PC-3 (cell line): Measurements from ENCODE around the gene ZEB2. TPM values are rescaled to one million over a fixed set of nuclear protein-coding genes. Genes with fewer than 3 reads are reported as not detected.

Experiments used
- ATAC-seq: fragments of 200-7000 bp; cut with Tn5 transposase; 2 replicates; pipeline ENCODE4 v1.9.1; 2020; ENCODE audit warnings: mild to moderate bottlenecking, moderate library complexity
- BruUV-seq: library from RNA; stranded (reverse); fragments of 400-500 nt; replicated peaks from 2 replicates; lab custom pipeline; 2021; lab: Mats Ljungman, UMichigan
- CTCF ChIA-PET: fragments of 300-600 bp; sonication (Branson Sonifier 250); formaldehyde crosslinking; loops from one replicate; lab custom pipeline; 2022; ENCODE audit warnings: antibody characterized with exemption; lab: Charles Lee
- POLR2A ChIA-PET: fragments of 300-600 bp; sonication (Branson Sonifier 250); formaldehyde crosslinking; loops from one replicate; lab custom pipeline; 2022; ENCODE audit warnings: antibody characterized with exemption; ENCODE audit not compliant: unreplicated experiment; lab: Charles Lee
- DNase-seq: peaks from one replicate; pipeline ENCODE4 v3.0.0-alpha.2; 2015
- H2AFZ ChIP-seq: fragments of 300-600 bp; sonication (generic); 2 replicates; pipeline ENCODE4 v1.6.0; 2016; ENCODE audit warnings: antibody characterized with exemption, low read length
- H3F3A ChIP-seq: fragments of 300-600 bp; sonication (generic); one replicate; pipeline ENCODE4 v1.6.0; 2017; ENCODE audit warnings: antibody characterized with exemption, low read length, control low read depth, mild to moderate bottlenecking; ENCODE audit not compliant: unreplicated experiment
- H3K27ac ChIP-seq: fragments of 300-600 bp; sonication (generic); 2 replicates; pipeline ENCODE4 v1.5.1; 2016; ENCODE audit warnings: mild to moderate bottlenecking, low read length
- H3K27me3 ChIP-seq: fragments of 300-600 bp; sonication (generic); 2 replicates; pipeline ENCODE4 v1.6.1; 2016; ENCODE audit warnings: low read length, mixed read lengths
- H3K36me3 ChIP-seq: fragments of 300-600 bp; sonication (generic); 2 replicates; pipeline ENCODE4 v1.6.1; 2016; ENCODE audit warnings: low read depth, mixed run types, low read length, mixed read lengths
- H3K4me1 ChIP-seq: fragments of 300-600 bp; sonication (generic); 2 replicates; pipeline ENCODE4 v1.5.1; 2016; ENCODE audit warnings: low read length; ENCODE audit not compliant: insufficient read depth
- H3K4me2 ChIP-seq: fragments of 300-600 bp; sonication (generic); 2 replicates; pipeline ENCODE4 v1.6.0; 2016; ENCODE audit warnings: low read length
- H3K4me3 ChIP-seq: fragments of 300-600 bp; sonication (generic); 2 replicates; pipeline ENCODE4 v1.5.1; 2016; ENCODE audit warnings: mild to moderate bottlenecking, low read length, mixed read lengths
- H3K79me2 ChIP-seq: fragments of 300-600 bp; sonication (generic); 2 replicates; pipeline ENCODE4 v1.6.1; 2017; ENCODE audit warnings: low read length, mixed read lengths
- H3K9ac ChIP-seq: fragments of 300-600 bp; sonication (generic); 2 replicates; pipeline ENCODE4 v1.6.0; 2016; ENCODE audit warnings: mild to moderate bottlenecking, low read length
- H3K9me2 ChIP-seq: fragments of 300-600 bp; sonication (generic); replicated peaks from 2 replicates; pipeline ENCODE4 v1.6.1; 2016; ENCODE audit warnings: mixed run types, low read length, mixed read lengths
- H3K9me3 ChIP-seq: fragments of 300-600 bp; sonication (generic); 2 replicates; pipeline ENCODE4 v1.6.1; 2016; ENCODE audit warnings: low read length, mixed read lengths
- H4K20me1 ChIP-seq: fragments of 300-600 bp; sonication (generic); 2 replicates; pipeline ENCODE4 v1.6.1; 2016; ENCODE audit warnings: low read length, mixed read lengths
- EZH2 ChIP-seq: fragments of 300-600 bp; sonication (generic); IDR thresholded peaks from one replicate; pipeline ENCODE4 v1.6.1; 2017; ENCODE audit warnings: antibody characterized with exemption, mild to moderate bottlenecking, low read length; ENCODE audit not compliant: unreplicated experiment
- EZH2phosphoT487 ChIP-seq: fragments of 300-600 bp; sonication (generic); IDR thresholded peaks from 2 replicates; pipeline ENCODE4 v1.6.1; 2018; ENCODE audit warnings: mild to moderate bottlenecking, antibody characterized with exemption, low read length, borderline replicate concordance
- intact Hi-C: fragments of 100-400 bp; cut with micrococcal nuclease; formaldehyde crosslinking; loops from 2 replicates; pipeline ENCODE4 v1.9.0; 2023
- total RNA-seq: library from RNA; depleted of rRNA; stranded (reverse); fragments of >200 nt; gene quantifications from 2 replicates; pipeline ENCODE4 v1.2.3, GENCODE V29; 2014
- TF ChIP-seq, protein P1 (sequence below): fragments of 300-600 bp; sonication (generic); conservative IDR thresholded peaks from 2 replicates; pipeline ENCODE4 v1.5.1; 2017; ENCODE audit warnings: antibody characterized with exemption, low read depth, mild to moderate bottlenecking, low read length

Gene ZEB2
- total RNA-seq, 1 experiment from 2014 or later, result 1.1 TPM

DNA sequence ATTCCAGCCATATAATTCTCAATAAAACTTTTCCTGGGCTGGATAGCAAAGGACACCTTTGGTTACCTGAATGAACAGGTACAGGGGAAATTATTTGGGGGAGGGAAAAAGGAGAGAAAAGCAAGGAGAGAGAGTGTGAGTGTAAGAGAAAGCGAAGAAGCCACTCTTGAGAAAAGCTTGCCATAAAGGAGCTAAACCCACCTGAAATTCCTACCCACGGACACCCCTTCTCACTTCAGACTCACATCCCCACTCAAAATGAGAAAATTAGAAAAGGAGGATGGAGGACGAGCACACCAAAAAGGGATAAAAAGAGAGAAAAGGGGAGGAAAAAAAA is 354 bp downstream of the ZEB2 start:
- Histone ChIP-seq H3K9me3 (no peaks in the 10 kb centered on the region), H3K9ac (peak overlapping the region; percentile 18; the same call in 1 of the 2 replicates), H3K27me3 (peaks cover 42% of the 10 kb centered on the region), H2AFZ (peak overlapping the region; percentile 61), H3K4me3 (peak overlapping the region; percentile 62), H3K9me2 (no peaks in the 10 kb centered on the region), H4K20me1 (no peaks in the 10 kb centered on the region), H3K4me2 (peak overlapping the region; percentile 81), H3K79me2 (no peaks in the 10 kb centered on the region), H3K36me3 (no peaks in the 10 kb centered on the region), H3K27ac (no peak overlapping the region), H3F3A (no peaks in the 10 kb centered on the region), H3K4me1 (peaks cover 14% of the 10 kb centered on the region)
- intact Hi-C loops, result loop anchor here (5.0 kb wide), 2 partner anchors 82 to 187 kb away; a partner anchor contains a TSS
- no peak for DNase-seq
- no peak for ATAC-seq
- CTCF ChIA-PET, result no interaction called here
- no TSS peak for BruUV-seq
- POLR2A ChIA-PET, result no interaction called here
- TF ChIP-seq EZH2phosphoT487 (no peak), EZH2 (no peak)
- TF ChIP-seq, protein P1, sequence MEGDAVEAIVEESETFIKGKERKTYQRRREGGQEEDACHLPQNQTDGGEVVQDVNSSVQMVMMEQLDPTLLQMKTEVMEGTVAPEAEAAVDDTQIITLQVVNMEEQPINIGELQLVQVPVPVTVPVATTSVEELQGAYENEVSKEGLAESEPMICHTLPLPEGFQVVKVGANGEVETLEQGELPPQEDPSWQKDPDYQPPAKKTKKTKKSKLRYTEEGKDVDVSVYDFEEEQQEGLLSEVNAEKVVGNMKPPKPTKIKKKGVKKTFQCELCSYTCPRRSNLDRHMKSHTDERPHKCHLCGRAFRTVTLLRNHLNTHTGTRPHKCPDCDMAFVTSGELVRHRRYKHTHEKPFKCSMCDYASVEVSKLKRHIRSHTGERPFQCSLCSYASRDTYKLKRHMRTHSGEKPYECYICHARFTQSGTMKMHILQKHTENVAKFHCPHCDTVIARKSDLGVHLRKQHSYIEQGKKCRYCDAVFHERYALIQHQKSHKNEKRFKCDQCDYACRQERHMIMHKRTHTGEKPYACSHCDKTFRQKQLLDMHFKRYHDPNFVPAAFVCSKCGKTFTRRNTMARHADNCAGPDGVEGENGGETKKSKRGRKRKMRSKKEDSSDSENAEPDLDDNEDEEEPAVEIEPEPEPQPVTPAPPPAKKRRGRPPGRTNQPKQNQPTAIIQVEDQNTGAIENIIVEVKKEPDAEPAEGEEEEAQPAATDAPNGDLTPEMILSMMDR, result no peak

GRCh38 chr2:144518748-144519596 is 947 bp downstream of the ZEB2 start:
- TF ChIP-seq EZH2, result no peak
- no peak for TF ChIP-seq EZH2phosphoT487
- TF ChIP-seq, protein P1, result no peak
- Histone ChIP-seq H3K9me2 (no peaks in the 10 kb centered on the region), H2AFZ (no peak overlapping the region), H3K36me3 (no peaks in the 10 kb centered on the region), H3F3A (no peaks in the 10 kb centered on the region), H4K20me1 (no peaks in the 10 kb centered on the region), H3K4me1 (peaks cover 14% of the 10 kb centered on the region), H3K4me3 (peak overlapping the region; percentile 62), H3K27ac (no peak overlapping the region), H3K9me3 (no peaks in the 10 kb centered on the region), H3K79me2 (no peaks in the 10 kb centered on the region), H3K27me3 (peaks cover 42% of the 10 kb centered on the region), H3K9ac (peak overlapping the region; percentile 18; the same call in 1 of the 2 replicates), H3K4me2 (peak overlapping the region; percentile 81)
- intact Hi-C loops, result loop anchor here (5.0 kb wide), 2 partner anchors 82 to 187 kb away; a partner anchor contains a TSS
- POLR2A ChIA-PET, result no interaction called here
- CTCF ChIA-PET, result no interaction called here
- no peak for DNase-seq
- BruUV-seq, result no TSS peak
- ATAC-seq, result no peak
